ENCODE measurements around the gene FNDC3B. TPM values are rescaled to one million over a fixed set of nuclear protein-coding genes. Genes with fewer than 3 reads are reported as not detected.

Gene FNDC3B
- total RNA-seq, 2 experiments from 2014 or later = 10.6 to 12.0 TPM

GRCh38 chr3:172157564-172158258 lies 118.3 kb downstream of the FNDC3B start:
- Mint-ChIP-seq H3K4me1 (ENCODE audit: low read depth) (peaks cover 24% of the 10 kb centered on the region), H3K27me3 (no peaks in the 10 kb centered on the region), H3K27ac (no peak overlapping the region), H3K4me3 (no peak overlapping the region), H3K36me3 (ENCODE audit: low read depth) (no peaks in the 10 kb centered on the region), H3K9me3 (no peaks in the 10 kb centered on the region)
- intact Hi-C loops (cut with micrococcal nuclease) = no loop called here
- ChIA-PET POLR2A (no interaction called here), CTCF (no interaction called here)
- DNase-seq (no peak), ATAC-seq (no peak)
- no peak for TF ChIP-seq CTCF (IDR thresholded peaks at IDR 0.05)

GRCh38 chr3:172158741-172159140 lies 119.4 kb downstream of the FNDC3B start:
- no peaks in the 10 kb centered on the region for H3K27me3 Mint-ChIP-seq
- ChIA-PET CTCF (interaction anchor here (0.9 to 1.0 kb wide), 2 partner anchors 9 to 56 kb away, joined by 3 to 4 read pairs; no protein-coding TSS in a partner anchor), POLR2A (no interaction called here)
- no peak for TF ChIP-seq CTCF (IDR thresholded peaks at IDR 0.05)
- no peak for ATAC-seq
- H3K9me3 Mint-ChIP-seq = no peaks in the 10 kb centered on the region
- peaks cover 14% of the 10 kb centered on the region for H3K4me1 Mint-ChIP-seq (ENCODE audit: low read depth)
- intact Hi-C loops (cut with micrococcal nuclease) = no loop called here
- H3K36me3 Mint-ChIP-seq (ENCODE audit: low read depth) = no peaks in the 10 kb centered on the region
- DNase-seq = no peak
- no peak overlapping the region for H3K4me3 Mint-ChIP-seq
- H3K27ac Mint-ChIP-seq = no peak overlapping the region

- no peaks in the 10 kb centered on the region for H3K36me3 Mint-ChIP-seq (ENCODE audit: low read depth)
- ATAC-seq = no peak
- ChIA-PET CTCF (interaction anchor here (0.9 to 1.0 kb wide), 2 partner anchors 10 to 57 kb away, joined by 3 to 4 read pairs; no protein-coding TSS in a partner anchor), POLR2A (no interaction called here)
- no peaks in the 10 kb centered on the region for H3K9me3 Mint-ChIP-seq
- peaks cover 9% of the 10 kb centered on the region for H3K4me1 Mint-ChIP-seq (ENCODE audit: low read depth)
- no peak for DNase-seq
- H3K4me3 Mint-ChIP-seq = no peak overlapping the region
- no peak overlapping the region for H3K27ac Mint-ChIP-seq
- H3K27me3 Mint-ChIP-seq = no peaks in the 10 kb centered on the region
- intact Hi-C loops (cut with micrococcal nuclease) = no loop called here
- no peak for TF ChIP-seq CTCF (IDR thresholded peaks at IDR 0.05)
These were observed 120.0 kb downstream of the FNDC3B start for GRCh38 chr3:172159376-172159775.

GRCh38 chr3:172159962-172160538 lies 120.7 kb downstream of the FNDC3B start:
- DNase-seq (no peak), ATAC-seq (no peak)
- no peak for TF ChIP-seq CTCF (IDR thresholded peaks at IDR 0.05)
- Mint-ChIP-seq H3K27ac (no peak overlapping the region), H3K27me3 (no peaks in the 10 kb centered on the region), H3K4me3 (no peak overlapping the region), H3K9me3 (no peaks in the 10 kb centered on the region), H3K36me3 (ENCODE audit: low read depth) (no peaks in the 10 kb centered on the region), H3K4me1 (ENCODE audit: low read depth) (peaks cover 3% of the 10 kb centered on the region)
- ChIA-PET CTCF (no interaction called here), POLR2A (no interaction called here)
- intact Hi-C loops (cut with micrococcal nuclease) = no loop called here

GRCh38 chr3:172161133-172161789 lies 121.9 kb downstream of the FNDC3B start:
- DNase-seq = no peak
- Mint-ChIP-seq H3K36me3 (ENCODE audit: low read depth) (no peaks in the 10 kb centered on the region), H3K27ac (no peak overlapping the region), H3K9me3 (no peaks in the 10 kb centered on the region), H3K27me3 (no peaks in the 10 kb centered on the region), H3K4me3 (no peak overlapping the region), H3K4me1 (ENCODE audit: low read depth) (no peaks in the 10 kb centered on the region)
- no peak for ATAC-seq
- intact Hi-C loops (cut with micrococcal nuclease) = no loop called here
- TF ChIP-seq CTCF (IDR thresholded peaks at IDR 0.05) = no peak
- ChIA-PET CTCF (no interaction called here), POLR2A (no interaction called here)

Measured in activated CD8-positive, alpha-beta T cell treated with anti-CD3 and anti-CD28 coated beads for 36 hours (primary cell).